GM12872 (cell line): ENCODE results near the gene CDC42BPA.

Source experiments
- TF ChIP-seq, protein P1 (sequence below): IDR thresholded peaks from 3 replicates; pipeline ENCODE4 v1.5.1; 2011; ENCODE audit warnings: low read depth, mild to moderate bottlenecking, low read length, moderate library complexity; ENCODE audit not compliant: insufficient read depth

The CDC42BPA gene

DNA sequence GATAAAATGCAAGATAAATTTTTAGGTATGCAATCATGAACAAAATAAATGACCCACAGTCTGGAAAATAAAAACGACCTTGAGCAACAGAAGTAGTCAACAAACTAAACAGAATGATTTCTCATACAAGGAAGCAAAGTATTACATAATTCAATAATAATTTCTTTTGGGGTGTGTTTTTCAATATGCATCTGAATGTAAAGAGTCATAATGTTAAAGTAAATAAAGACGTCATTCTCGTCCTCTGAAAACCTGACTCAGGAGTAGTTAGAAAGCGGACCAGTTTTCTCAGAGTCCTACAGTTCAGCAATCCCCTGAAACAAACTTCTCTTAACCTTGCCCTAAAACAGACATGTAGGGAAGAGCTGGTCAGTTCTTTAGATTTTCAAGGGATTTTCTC is 18.6 kb downstream of the CDC42BPA start:
- TF ChIP-seq, protein P1, sequence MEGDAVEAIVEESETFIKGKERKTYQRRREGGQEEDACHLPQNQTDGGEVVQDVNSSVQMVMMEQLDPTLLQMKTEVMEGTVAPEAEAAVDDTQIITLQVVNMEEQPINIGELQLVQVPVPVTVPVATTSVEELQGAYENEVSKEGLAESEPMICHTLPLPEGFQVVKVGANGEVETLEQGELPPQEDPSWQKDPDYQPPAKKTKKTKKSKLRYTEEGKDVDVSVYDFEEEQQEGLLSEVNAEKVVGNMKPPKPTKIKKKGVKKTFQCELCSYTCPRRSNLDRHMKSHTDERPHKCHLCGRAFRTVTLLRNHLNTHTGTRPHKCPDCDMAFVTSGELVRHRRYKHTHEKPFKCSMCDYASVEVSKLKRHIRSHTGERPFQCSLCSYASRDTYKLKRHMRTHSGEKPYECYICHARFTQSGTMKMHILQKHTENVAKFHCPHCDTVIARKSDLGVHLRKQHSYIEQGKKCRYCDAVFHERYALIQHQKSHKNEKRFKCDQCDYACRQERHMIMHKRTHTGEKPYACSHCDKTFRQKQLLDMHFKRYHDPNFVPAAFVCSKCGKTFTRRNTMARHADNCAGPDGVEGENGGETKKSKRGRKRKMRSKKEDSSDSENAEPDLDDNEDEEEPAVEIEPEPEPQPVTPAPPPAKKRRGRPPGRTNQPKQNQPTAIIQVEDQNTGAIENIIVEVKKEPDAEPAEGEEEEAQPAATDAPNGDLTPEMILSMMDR, result no peak

DNA sequence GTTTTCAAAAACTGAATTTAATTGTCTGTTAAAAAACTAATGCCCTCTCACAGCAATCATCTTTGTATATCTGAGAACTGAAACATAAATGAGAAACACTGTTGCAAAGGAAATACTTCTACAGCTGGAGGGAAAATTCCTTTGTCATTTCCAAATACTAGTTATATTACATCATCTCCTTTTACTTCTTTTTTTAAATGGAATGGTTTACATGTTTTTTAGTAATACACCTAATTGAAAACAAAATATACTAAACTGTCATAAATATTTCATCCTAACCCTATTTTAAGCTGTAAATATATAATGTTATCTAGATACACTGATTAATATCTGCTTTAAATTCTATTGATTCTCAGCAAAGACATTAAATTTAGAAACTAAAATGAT is 19.1 kb downstream of the CDC42BPA start:
- TF ChIP-seq, protein P1, result no peak

DNA sequence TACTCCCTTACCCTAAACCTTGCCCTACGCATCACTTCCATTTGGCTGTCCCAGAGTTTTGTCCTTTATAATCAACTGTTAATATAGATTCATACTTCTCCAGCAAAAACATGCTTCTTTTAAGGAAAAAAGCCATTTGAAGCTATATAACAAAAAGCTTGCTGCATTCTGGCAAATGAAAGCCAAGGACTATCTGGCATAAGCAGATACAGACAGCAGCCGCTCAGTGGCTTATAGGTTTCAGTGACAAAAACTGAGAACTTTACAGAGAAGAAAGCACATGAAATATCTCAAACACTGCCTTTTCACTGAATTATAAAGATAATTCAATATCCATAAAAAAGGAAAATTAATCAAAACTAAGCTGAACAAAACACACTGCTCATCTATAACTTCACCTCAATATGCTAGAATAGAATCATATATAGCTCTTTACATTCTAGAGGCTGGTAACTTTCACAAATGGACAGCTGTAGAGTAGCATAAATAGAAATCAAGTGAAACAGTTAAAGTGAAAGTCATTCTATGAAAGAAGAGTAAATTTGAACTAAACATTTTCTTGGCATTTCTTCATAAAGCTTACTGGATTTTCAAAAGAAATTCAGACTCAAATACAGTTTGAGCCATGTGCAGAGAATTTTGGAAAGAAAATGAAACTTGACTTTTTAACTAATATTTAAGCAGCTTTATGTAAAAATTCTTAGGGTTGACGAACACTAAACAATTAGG is 19.6 kb downstream of the CDC42BPA start:
- TF ChIP-seq, protein P1, result no peak

DNA sequence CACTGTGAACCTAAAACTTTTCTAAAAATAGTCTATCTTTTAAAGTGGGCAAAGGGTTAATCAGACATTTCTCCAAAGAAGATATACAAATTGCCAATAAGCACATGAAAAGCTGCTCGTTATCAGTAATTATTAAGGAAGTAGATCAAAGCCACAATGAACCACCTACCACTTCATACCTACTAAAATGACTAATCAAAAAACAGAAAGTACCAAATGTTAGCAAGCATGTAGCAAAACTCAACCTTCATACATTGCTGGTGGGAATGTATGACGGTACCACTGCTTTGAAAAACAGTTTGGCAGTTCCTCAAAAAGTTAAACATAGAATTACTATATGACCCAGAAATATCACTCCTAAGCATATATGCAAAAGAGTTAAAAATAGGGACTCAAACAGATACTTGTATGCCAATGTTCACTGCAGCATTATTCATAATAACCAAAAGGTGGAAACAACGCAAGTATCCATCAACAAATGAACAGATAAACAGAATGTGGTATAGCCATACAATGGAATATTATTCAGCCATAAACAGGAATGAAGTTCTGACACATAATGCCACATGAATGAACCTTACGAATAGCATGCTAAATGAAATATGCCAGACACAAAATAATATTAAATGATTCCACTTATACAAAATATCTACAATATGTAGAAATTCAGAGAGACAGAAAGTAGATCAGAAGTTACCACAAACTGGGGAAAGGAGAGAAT is 21.1 kb downstream of the CDC42BPA start:
- TF ChIP-seq, protein P1, result no peak

DNA sequence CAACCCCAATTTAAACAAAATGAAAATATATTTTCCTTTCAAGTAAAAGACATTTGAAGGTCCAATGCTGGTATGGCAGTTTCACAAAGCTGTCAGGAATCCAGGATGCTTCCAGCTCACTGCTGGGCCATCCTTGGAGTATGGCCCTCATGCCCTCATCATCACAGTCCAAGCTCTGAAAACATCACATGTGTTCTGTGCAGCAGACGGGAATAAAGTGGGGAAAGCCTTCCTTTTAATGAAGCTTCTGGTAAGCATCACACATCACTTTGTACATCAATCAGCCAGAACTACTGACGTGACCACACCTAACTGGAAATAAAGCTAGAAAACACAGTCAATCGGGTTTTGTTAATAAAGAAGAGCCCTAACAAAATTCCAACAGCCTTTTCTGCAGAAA is 22.7 kb downstream of the CDC42BPA start:
- TF ChIP-seq, protein P1, result no peak

DNA sequence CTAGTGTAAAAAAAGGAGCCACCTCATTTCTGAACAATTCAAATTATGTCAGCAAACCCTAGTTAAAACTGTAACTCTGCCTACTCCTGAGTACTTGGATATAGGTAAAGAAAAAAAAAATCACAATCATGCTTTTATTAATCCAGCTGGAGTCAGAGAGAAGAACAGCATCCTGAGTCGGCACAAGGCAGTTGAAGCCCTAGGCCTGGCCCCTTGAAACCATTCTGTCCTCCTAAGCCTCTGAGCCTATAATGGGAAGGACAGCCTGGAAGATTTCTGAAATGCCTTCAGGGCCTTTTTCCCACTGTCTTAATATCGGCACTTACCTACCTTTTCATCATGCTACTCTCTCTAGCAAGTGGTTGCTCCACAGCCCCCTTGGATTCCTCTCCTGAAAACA is 32.5 kb downstream of the CDC42BPA start:
- TF ChIP-seq, protein P1, result no peak

DNA sequence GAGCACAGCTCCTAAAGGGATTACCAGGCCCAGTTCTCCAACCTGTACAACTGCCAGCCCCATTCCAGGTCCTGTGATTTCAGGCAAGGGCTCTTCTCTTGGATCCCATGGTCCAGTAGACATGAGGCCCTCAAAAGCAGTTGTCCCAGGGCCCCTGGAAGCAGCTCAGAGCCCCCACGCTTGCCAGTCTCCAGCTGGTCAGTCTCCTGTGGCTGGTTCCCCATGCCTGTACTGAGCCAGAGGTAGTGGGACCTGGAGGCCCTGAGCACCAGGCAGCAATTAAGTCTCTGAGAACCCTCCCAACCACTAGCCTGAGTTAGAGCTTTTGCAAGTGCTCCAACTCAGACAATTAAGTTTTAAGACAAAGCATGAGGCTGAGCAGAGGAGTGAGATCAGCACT is 36.9 kb downstream of the CDC42BPA start:
- TF ChIP-seq, protein P1, result no peak
